HepG2 (cell line): ENCODE data around the gene PDLIM5. TPM values are rescaled to one million over a fixed set of nuclear protein-coding genes. Genes with fewer than 3 reads are reported as not detected.
A peak's percentile ranks its signal among the peaks of the same experiment; 100 is the strongest.

Experiments
- ATRX ChIP-seq: sonication (generic); formaldehyde crosslinking; IDR thresholded peaks from 2 replicates; pipeline ENCODE4 v1.4.0; 2020; ENCODE audit warnings: missing genetic modification reagents, borderline replicate concordance
- GLI4 ChIP-seq: sonication (generic); formaldehyde crosslinking; IDR thresholded peaks from 2 replicates; pipeline ENCODE4 v1.5.1; 2020; ENCODE audit warnings: missing genetic modification reagents, mild to moderate bottlenecking, moderate library complexity, borderline replicate concordance
- KDM5A ChIP-seq: fragments of 200-600 bp; sonication (generic); IDR thresholded peaks from 2 replicates; pipeline ENCODE4 v1.7.0; 2018; ENCODE audit warnings: antibody characterized with exemption, mild to moderate bottlenecking, low read length, borderline replicate concordance
- KLF9 ChIP-seq: IDR thresholded peaks from 2 replicates; pipeline ENCODE4 v1.6.1; 2016; ENCODE audit warnings: low read depth
- MTA3 ChIP-seq: sonication (generic); formaldehyde crosslinking; IDR thresholded peaks from 2 replicates; pipeline ENCODE4 v1.4.0; 2020; ENCODE audit warnings: missing genetic modification reagents
- MTF2 ChIP-seq: sonication (generic); formaldehyde crosslinking; IDR thresholded peaks from 2 replicates; pipeline ENCODE4 v1.5.0; 2020; ENCODE audit warnings: missing genetic modification reagents, borderline replicate concordance
- RARA ChIP-seq: IDR thresholded peaks from 2 replicates; pipeline ENCODE4 v1.6.1; 2016; ENCODE audit warnings: missing genetic modification reagents, missing compliant biosample characterization
- RFX1 ChIP-seq: fragments of 450-650 bp; IDR thresholded peaks from 2 replicates; pipeline ENCODE4 v1.6.1; 2017
- SIX1 ChIP-seq: sonication (generic); formaldehyde crosslinking; IDR thresholded peaks from 2 replicates; pipeline ENCODE4 v1.4.0; 2020; ENCODE audit warnings: missing genetic modification reagents, borderline replicate concordance
- TRIM24 ChIP-seq: sonication (generic); formaldehyde crosslinking; IDR thresholded peaks from 2 replicates; pipeline ENCODE4 v1.8.0; 2022; ENCODE audit warnings: mild to moderate bottlenecking, missing genetic modification reagents
- YEATS4 ChIP-seq: sonication (generic); formaldehyde crosslinking; IDR thresholded peaks from 2 replicates; pipeline ENCODE4 v1.4.0; 2020; ENCODE audit warnings: missing genetic modification reagents, borderline replicate concordance
- ZNF343 ChIP-seq: sonication (generic); formaldehyde crosslinking; IDR thresholded peaks from 2 replicates; pipeline ENCODE4 v1.4.0; 2020; ENCODE audit warnings: mild to moderate bottlenecking, missing genetic modification reagents
- ZNF383 ChIP-seq: sonication (generic); formaldehyde crosslinking; IDR thresholded peaks from 2 replicates; pipeline ENCODE4 v1.4.0; 2020; ENCODE audit warnings: missing genetic modification reagents, mild to moderate bottlenecking, borderline replicate concordance
- ZNF713 ChIP-seq: sonication (generic); formaldehyde crosslinking; IDR thresholded peaks from 2 replicates; pipeline ENCODE4 v1.4.0; 2020; ENCODE audit warnings: mild to moderate bottlenecking, missing genetic modification reagents
- polyA plus RNA-seq, 8 experiments: library from polyadenylated mRNA; depleted of rRNA in 3 of 8; stranded (reverse) in 7 of 8; unstranded in 1 of 8; fragments of >200 nt; fragmentation: Illumina TruSeq in 4 of 8; extraction: Trizol in 4 of 8; gene quantifications; 2 replicates each; pipeline versions ENCODE4 v1.2.1 to v1.2.3, GENCODE V29; 2011 to 2016; ENCODE audit warnings: low read depth in 4 of 8, missing spikeins in 1 of 8, mixed read lengths in 1 of 8; ENCODE audit not compliant: insufficient read depth in 1 of 8
- total RNA-seq, 5 experiments: library from RNA; depleted of rRNA; stranded (reverse); fragments of >200 nt; fragmentation: Illumina TruSeq; extraction: Trizol; gene quantifications; 2 replicates each; pipeline ENCODE4 v1.2.3, GENCODE V29; 2016; ENCODE audit warnings: low read depth in 1 of 5
- TF ChIP-seq, protein P1 (sequence below): sonication (generic); formaldehyde crosslinking; IDR thresholded peaks from 2 replicates; pipeline ENCODE4 v1.5.1; 2020; ENCODE audit warnings: missing genetic modification reagents, mild to moderate bottlenecking, borderline replicate concordance
- TF ChIP-seq, protein P2 (sequence below): sonication (generic); formaldehyde crosslinking; IDR thresholded peaks from 2 replicates; pipeline ENCODE4 v1.4.0; 2020; ENCODE audit warnings: low read depth, missing genetic modification reagents
- TF ChIP-seq, protein P3 (sequence below): sonication (generic); formaldehyde crosslinking; IDR thresholded peaks from 2 replicates; pipeline ENCODE4 v1.8.0; 2022; ENCODE audit warnings: mild to moderate bottlenecking, missing genetic modification reagents, moderate library complexity
- TF ChIP-seq, protein P4 (sequence below): sonication (generic); formaldehyde crosslinking; IDR thresholded peaks from 2 replicates; pipeline ENCODE4 v1.8.1; 2023; ENCODE audit warnings: mild to moderate bottlenecking, moderate library complexity, missing genetic modification reagents
- TF ChIP-seq, protein P5 (sequence below): sonication (generic); formaldehyde crosslinking; IDR thresholded peaks from 2 replicates; pipeline ENCODE4 v1.4.0; 2020; ENCODE audit warnings: missing genetic modification reagents
- TF ChIP-seq, protein P6 (sequence below): sonication (generic); formaldehyde crosslinking; IDR thresholded peaks from 2 replicates; pipeline ENCODE4 v1.5.0; 2020; ENCODE audit warnings: missing genetic modification reagents

PDLIM5 gene
- total and polyA plus RNA-seq, 2 of the 13 experiments (the other 11 are each of a cell fraction or from before 2014, with no cell fraction given), result 52.8 to 119 TPM

DNA sequence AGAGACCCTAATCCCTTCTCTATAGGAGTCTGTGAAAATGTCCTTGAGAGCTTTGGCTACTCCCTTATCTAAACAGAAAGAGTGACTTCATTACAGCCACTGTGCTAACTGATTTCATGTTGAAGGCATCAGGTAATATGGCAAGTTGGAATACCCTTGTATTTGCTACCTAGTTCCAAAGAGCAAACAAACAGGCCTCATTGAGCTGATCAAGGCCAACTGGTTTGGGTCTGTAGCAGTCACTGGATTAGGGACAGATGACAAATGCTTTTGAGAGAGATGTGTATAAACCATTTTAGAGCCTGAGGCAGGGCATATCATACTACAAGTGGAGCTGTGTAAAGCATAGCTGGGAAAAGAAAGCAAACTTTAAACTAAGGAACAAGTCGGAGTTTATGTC, 22.9 kb upstream of the PDLIM5 start (continued):
- TF ChIP-seq MTF2 (CRISPR knock-in tag) (no peak), MTA3 (no peak), YEATS4 (no peak), RARA (CRISPR knock-in tag) (peak; percentile 48), ZNF383 (no peak), TRIM24 (CRISPR knock-in tag) (no peak), ATRX (CRISPR knock-in tag) (no peak), KDM5A (no peak), GLI4 (CRISPR knock-in tag) (no peak), SIX1 (CRISPR knock-in tag) (no peak; the same call in 1 of the 2 replicates), ZNF343 (CRISPR knock-in tag) (no peak), RFX1 (no peak), KLF9 (CRISPR knock-in tag) (no peak), ZNF713 (CRISPR knock-in tag) (no peak)
- TF ChIP-seq, protein P1, sequence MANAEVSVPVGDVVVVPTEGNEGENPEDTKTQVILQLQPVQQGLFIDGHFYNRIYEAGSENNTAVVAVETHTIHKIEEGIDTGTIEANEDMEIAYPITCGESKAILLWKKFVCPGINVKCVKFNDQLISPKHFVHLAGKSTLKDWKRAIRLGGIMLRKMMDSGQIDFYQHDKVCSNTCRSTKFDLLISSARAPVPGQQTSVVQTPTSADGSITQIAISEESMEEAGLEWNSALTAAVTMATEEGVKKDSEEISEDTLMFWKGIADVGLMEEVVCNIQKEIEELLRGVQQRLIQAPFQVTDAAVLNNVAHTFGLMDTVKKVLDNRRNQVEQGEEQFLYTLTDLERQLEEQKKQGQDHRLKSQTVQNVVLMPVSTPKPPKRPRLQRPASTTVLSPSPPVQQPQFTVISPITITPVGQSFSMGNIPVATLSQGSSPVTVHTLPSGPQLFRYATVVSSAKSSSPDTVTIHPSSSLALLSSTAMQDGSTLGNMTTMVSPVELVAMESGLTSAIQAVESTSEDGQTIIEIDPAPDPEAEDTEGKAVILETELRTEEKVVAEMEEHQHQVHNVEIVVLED (CRISPR knock-in tag), result no peak; the same call in 1 of the 2 replicates
- TF ChIP-seq, protein P2, sequence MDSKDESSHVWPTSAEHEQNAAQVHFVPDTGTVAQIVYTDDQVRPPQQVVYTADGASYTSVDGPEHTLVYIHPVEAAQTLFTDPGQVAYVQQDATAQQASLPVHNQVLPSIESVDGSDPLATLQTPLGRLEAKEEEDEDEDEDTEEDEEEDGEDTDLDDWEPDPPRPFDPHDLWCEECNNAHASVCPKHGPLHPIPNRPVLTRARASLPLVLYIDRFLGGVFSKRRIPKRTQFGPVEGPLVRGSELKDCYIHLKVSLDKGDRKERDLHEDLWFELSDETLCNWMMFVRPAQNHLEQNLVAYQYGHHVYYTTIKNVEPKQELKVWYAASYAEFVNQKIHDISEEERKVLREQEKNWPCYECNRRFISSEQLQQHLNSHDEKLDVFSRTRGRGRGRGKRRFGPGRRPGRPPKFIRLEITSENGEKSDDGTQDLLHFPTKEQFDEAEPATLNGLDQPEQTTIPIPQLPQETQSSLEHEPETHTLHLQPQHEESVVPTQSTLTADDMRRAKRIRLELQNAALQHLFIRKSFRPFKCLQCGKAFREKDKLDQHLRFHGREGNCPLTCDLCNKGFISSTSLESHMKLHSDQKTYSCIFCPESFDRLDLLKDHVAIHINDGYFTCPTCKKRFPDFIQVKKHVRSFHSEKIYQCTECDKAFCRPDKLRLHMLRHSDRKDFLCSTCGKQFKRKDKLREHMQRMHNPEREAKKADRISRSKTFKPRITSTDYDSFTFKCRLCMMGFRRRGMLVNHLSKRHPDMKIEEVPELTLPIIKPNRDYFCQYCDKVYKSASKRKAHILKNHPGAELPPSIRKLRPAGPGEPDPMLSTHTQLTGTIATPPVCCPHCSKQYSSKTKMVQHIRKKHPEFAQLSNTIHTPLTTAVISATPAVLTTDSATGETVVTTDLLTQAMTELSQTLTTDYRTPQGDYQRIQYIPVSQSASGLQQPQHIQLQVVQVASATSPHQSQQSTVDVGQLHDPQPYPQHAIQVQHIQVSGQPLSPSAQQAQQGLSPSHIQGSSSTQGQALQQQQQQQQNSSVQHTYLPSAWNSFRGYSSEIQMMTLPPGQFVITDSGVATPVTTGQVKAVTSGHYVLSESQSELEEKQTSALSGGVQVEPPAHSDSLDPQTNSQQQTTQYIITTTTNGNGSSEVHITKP (CRISPR knock-in tag), result no peak; the same call in 1 of the 2 replicates
- TF ChIP-seq, protein P3, sequence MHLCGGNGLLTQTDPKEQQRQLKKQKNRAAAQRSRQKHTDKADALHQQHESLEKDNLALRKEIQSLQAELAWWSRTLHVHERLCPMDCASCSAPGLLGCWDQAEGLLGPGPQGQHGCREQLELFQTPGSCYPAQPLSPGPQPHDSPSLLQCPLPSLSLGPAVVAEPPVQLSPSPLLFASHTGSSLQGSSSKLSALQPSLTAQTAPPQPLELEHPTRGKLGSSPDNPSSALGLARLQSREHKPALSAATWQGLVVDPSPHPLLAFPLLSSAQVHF, result no peak
- TF ChIP-seq, protein P4, sequence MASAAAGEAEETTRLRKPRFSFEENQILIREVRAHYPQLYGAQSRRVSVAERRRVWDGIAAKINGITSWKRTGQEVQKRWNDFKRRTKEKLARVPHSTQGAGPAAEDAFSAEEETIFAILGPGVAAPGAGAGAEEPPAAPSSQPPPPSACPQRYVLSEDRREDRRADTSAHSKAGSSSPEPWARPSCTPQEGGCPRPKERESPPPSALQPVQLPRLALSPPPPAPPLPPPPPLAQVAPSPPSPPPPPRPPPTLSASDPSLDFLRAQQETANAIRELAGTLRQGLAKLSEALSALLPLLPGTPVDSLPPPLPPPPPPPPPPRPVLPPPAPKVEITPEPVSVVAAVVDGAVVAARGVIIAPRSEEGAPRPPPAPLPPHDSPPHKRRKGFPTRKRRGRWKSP (CRISPR knock-in tag), result 0 out of 2 replicates have a peak, but pooled peaks have one; percentile 39
- TF ChIP-seq, protein P5, sequence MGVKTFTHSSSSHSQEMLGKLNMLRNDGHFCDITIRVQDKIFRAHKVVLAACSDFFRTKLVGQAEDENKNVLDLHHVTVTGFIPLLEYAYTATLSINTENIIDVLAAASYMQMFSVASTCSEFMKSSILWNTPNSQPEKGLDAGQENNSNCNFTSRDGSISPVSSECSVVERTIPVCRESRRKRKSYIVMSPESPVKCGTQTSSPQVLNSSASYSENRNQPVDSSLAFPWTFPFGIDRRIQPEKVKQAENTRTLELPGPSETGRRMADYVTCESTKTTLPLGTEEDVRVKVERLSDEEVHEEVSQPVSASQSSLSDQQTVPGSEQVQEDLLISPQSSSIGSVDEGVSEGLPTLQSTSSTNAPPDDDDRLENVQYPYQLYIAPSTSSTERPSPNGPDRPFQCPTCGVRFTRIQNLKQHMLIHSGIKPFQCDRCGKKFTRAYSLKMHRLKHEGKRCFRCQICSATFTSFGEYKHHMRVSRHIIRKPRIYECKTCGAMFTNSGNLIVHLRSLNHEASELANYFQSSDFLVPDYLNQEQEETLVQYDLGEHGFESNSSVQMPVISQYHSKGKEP (CRISPR knock-in tag), result no peak
- TF ChIP-seq, protein P6, sequence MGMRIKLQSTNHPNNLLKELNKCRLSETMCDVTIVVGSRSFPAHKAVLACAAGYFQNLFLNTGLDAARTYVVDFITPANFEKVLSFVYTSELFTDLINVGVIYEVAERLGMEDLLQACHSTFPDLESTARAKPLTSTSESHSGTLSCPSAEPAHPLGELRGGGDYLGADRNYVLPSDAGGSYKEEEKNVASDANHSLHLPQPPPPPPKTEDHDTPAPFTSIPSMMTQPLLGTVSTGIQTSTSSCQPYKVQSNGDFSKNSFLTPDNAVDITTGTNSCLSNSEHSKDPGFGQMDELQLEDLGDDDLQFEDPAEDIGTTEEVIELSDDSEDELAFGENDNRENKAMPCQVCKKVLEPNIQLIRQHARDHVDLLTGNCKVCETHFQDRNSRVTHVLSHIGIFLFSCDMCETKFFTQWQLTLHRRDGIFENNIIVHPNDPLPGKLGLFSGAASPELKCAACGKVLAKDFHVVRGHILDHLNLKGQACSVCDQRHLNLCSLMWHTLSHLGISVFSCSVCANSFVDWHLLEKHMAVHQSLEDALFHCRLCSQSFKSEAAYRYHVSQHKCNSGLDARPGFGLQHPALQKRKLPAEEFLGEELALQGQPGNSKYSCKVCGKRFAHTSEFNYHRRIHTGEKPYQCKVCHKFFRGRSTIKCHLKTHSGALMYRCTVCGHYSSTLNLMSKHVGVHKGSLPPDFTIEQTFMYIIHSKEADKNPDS (CRISPR knock-in tag), result 0 out of 2 replicates have a peak, but pooled peaks have one; percentile 45
